Dedifferentiated amniotic fluid mesenchymal stem cell (primary cell): Measurements from ENCODE around the gene PLA2G6.

Experiments
- DNase-seq: peaks from one replicate; pipeline ENCODE4 v3.0.0-alpha.2; 2016; ENCODE audit errors: extremely low spot score

Gene PLA2G6

GRCh38 chr22:38110008-38110862 is 71.4 kb downstream of the PLA2G6 start, which contains the start of gene BAIAP2L2:
Gene BAIAP2L2 (minus strand): TSS chr22:38110684. CDS start chr22:38110525, 159 bp downstream.
- DNase-seq = no peak

DNA sequence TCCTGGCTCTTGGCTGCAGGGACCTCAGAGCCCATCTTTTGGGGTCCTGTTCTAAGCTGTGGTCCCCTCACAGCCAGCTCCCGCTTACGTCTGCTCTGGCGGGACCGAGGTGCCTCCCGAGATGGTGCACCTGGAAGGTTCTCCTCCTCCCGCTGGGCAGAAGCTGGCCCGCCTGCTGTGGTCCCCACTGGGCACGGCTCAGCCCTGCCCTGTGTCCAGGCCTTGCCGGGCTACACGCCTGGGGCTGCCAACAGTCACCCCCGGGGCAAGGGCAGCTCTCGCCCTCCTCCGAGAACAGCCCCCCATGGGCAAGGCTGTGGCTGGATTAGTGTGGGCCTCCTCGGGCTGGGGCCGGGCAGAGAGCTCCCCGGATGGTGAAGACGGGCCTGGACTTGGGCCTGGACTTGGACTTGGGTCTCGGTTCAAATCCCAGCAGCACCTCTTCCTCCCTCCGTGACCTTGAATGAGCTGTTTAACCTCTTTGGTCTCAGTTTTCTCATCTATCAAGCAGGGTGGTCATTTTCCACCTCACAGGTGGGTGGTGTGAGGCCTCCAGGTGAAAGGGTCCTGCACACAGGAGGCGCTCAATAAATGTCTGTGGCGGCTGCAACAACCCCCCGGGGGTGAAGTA is 72.1 kb downstream of the PLA2G6 start:
- no peak for DNase-seq

DNA sequence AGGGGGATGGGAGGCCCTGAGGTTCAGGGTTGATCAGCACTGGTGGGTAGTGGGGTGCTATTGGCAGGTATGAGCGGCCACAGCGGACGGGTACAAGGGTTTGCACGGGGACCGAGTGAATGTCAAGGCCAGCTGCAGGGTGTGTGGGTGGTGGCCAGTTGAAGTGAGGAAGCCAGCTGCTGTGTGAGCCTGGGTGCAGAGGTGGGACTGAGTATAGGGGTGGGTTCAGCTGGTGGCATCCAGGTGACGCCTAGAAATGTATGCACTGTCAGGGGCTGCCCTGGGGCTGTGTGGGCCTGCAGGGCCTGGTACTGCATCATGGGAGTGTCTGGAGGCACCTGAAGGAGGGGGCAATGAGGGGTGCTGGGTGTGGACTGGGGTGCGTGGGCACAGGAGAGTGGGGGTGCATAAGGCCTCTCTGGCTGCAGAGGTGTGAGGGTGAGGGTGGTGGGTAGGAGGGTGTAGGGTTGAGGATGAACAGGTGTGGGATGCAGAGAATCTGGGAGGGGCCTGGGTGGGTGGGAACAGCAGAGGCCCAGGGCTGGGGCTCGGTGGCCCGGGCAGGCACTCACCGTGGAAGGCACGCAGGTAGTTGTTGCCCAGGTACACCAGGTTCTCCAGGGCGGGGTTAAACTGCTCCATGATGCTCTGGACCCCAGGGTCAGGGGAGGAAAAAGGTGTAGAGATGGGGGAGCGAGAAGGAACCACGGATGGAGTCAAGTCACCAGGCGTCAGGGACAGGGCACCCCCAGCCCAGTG is 72.9 kb downstream of the PLA2G6 start:
- no peak for DNase-seq

DNA sequence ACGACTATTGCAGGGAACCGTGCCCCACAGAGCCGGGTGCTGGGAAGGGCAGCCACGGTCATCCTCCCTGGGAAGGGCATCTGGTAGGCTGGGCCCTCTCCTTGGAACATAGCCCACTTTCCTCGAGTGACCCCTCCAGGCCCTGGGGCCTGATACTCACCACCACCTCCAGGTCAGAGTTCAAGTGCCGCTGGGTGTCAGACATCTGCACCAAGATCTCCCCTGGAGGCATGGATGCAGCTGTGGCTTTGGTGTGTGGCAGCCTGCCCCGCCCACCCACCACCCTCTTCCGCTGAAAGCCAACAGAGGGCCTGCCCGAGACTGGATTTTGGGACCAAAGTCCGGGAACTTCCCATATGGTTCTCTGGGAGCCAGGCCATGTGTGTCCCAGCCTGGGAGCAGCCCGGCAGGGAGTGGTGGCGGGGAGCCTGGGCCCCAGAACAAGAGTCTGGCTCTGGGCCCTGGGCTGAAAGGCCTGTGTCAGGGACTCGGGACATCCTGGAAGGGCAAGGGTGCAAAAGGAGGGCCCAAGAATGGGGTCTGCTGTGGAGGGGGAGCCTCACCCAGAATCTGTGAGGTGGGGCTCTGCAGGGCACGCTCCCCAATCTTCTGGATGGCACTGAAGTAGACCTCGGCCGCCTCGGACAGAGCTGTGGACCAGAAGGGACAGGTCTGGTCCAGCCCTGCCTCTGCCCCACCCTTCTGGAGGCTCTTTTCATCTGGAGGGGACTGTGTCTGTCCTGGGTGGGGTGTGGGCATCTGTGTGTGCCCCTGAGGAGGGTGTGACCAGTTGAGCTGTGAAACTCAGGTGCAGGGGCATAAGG is 73.7 kb downstream of the PLA2G6 start:
- no peak for DNase-seq

- DNase-seq = no peak
Observed at GRCh38 chr22:38106814-38107578, 74.6 kb downstream of the PLA2G6 start.

DNA sequence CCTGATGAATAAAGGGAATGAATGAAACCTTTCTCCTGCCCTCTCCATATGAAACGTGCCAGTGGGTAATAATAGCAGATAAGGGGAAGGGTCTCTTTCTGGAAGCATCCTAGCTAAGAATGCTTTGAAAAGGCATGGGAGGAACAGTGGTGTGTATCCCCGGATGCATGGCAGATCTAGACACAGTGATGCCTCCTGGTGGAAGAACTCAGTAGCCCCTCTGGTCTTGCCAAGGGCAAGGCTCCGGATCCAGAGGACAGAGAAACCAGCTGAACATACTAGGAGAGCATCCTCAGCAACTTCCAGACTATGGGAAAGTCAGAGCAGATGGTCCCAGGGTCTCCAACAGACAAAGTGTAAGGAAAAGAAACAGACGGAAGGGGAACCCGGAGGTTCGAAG is 77.5 kb downstream of the PLA2G6 start:
- no peak for DNase-seq

GRCh38 chr22:38103641-38104040 is 78.0 kb downstream of the PLA2G6 start:
- DNase-seq = no peak

GRCh38 chr22:38098410-38099249 is 83.0 kb downstream of the PLA2G6 start:
- DNase-seq = no peak

- no peak for DNase-seq
Observed at GRCh38 chr22:38097557-38098409, 83.8 kb downstream of the PLA2G6 start.

GRCh38 chr22:38097058-38097457 is 84.6 kb downstream of the PLA2G6 start:
- no peak for DNase-seq

GRCh38 chr22:38089474-38089851 is 92.2 kb downstream of the PLA2G6 start:
- no peak for DNase-seq

DNA sequence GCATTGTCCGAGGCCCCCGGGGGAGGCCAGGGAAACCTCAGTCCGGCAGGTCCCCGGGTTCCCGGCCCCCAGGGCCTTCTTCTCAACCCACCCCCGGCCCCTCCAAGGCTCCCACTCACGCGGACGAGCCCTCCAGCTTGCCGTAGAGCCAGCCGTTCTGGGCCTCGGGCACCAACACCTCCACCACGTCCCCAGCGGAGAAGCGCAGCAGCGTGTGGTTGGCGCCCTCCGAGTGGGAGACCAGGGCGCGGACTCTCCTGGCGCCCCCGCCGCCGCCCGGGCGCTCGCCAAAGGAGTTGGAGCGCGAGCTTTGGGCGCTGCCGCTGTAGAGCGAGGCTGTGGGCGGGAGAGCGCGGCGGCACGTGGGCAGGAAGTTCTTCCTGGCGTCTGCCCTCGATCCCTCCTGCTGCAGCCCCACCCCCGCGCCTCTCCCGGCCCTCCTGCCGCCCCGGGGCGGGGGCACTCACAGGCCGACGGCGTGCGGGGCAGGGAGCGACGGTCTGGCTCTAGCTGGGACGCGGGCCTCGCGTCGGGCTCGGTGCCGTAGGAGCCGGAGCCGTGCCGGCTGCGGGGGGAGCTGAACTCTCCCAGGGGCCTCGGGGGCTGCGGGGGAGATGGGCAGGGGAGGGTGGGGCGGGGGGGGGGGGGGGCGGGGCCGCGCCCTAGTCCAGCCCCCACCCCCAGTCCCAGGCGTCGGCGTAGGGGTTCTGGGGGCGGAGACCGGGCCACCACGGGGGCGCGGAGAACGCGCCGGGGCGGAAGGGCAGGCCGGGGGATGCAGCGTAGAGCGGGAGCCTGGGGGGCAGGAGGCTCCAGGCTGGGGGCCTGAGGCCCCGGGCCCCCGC is 92.8 kb downstream of the PLA2G6 start:
- DNase-seq = no peak

GRCh38 chr22:38087855-38088254 is 93.8 kb downstream of the PLA2G6 start:
- no peak for DNase-seq

GRCh38 chr22:38086942-38087341 is 94.7 kb downstream of the PLA2G6 start:
- DNase-seq = no peak

- DNase-seq = no peak
Observed at GRCh38 chr22:38086001-38086845, 95.4 kb downstream of the PLA2G6 start.

GRCh38 chr22:38085501-38085900 is 96.1 kb downstream of the PLA2G6 start:
- no peak for DNase-seq

- DNase-seq = no peak
Observed at GRCh38 chr22:38085056-38085455, 96.6 kb downstream of the PLA2G6 start.
